Thyroid gland (tissue), 4 donors: ENCODE results near the gene KIAA1755. TPM values are rescaled to one million over a fixed set of nuclear protein-coding genes. Genes with fewer than 3 reads are reported as not detected.
A peak's percentile ranks its signal among the peaks of the same experiment; 100 is the strongest.

Experiments
- DNase-seq, 2 donors: peaks; one replicate each; pipeline ENCODE4 v3.0.0-alpha.2; 2019
- H3K27ac ChIP-seq, 3 donors: fragments of 200-600 bp; sonication (generic); 1 replicate in 2 of 3; 2 replicates in 1 of 3; pipeline ENCODE4 v1.5.1; 2016 to 2019; ENCODE audit warnings: mild to moderate bottlenecking in 1 of 3, moderate library complexity in 1 of 3
- H3K27me3 ChIP-seq: fragments of 200-600 bp; sonication (generic); one replicate; pipeline ENCODE4 v1.5.1; 2019
- H3K36me3 ChIP-seq, 2 donors: fragments of 200-600 bp; sonication (generic); one replicate each; pipeline ENCODE4 v1.5.1; 2016 to 2019
- H3K4me1 ChIP-seq, 2 donors: fragments of 200-600 bp; sonication (generic); one replicate each; pipeline ENCODE4 v1.5.1; 2017 to 2019
- H3K4me3 ChIP-seq, 3 donors: fragments of 200-600 bp; sonication (generic); replicated peaks in 1 of 3; 1 replicate in 2 of 3; 2 replicates in 1 of 3; pipeline ENCODE4 v1.5.1; 2016; ENCODE audit warnings: mild to moderate bottlenecking in 1 of 3
- H3K9me3 ChIP-seq: fragments of 200-600 bp; sonication (generic); one replicate; pipeline ENCODE4 v1.5.1; 2017
- CTCF ChIP-seq, 6 experiments: fragments of 200-600 bp in 3 of 6; fragments of 450-650 bp in 3 of 6; sonication (generic) in 3 of 6; IDR thresholded peaks; one replicate each; pipeline ENCODE4 v1.5.1; 2016 to 2019; ENCODE audit warnings: antibody characterized with exemption in 6 of 6, mild to moderate bottlenecking in 2 of 6, inconsistent platforms in 1 of 6, moderate library complexity in 1 of 6
- POLR2A ChIP-seq, 2 donors: fragments of 450-650 bp; IDR thresholded peaks; one replicate each; pipeline ENCODE4 v1.6.1; 2017; ENCODE audit warnings: antibody characterized with exemption in 2 of 2, mild to moderate bottlenecking in 2 of 2, moderate library complexity in 1 of 2
- WGBS, 2 donors: methylation state at CpG; one replicate each; pipeline ENCODE4 v1.1.5; 2017; 5-methylcytosine and 5-hydroxymethylcytosine counted together
- intact Hi-C: fragments of 100-400 bp; cut with DNase I; formaldehyde crosslinking; loops from one replicate; pipeline ENCODE4 v1.15.1; 2023
- total RNA-seq, 4 donors: library from RNA; depleted of rRNA; stranded (reverse); fragments of >200 nt; gene quantifications; one replicate each; pipeline ENCODE4 v1.2.3, GENCODE V29; 2016

The KIAA1755 gene
- total RNA-seq, 4 donors from 2014 or later = 1.0 to 5.5 (median 1.7) TPM

GRCh38 chr20:38199501-38200390, 60.8 kb downstream of the KIAA1755 start:
- intact Hi-C loops = no loop called here
- Histone ChIP-seq H3K36me3 (no peaks in the 10 kb centered on the region), H3K4me1 (peaks cover 0 to 4% of the 10 kb centered on the region in 2 donors), H3K27ac (no peak overlapping the region), H3K27me3 (no peaks in the 10 kb centered on the region), H3K4me3 (no peak overlapping the region), H3K9me3 (no peaks in the 10 kb centered on the region)
- TF ChIP-seq CTCF (IDR thresholded peaks at IDR 0.05) (no peak), POLR2A (IDR thresholded peaks at IDR 0.05) (no peak)
- no peak for DNase-seq
- WGBS, 2 donors = 82 to 85% methylated on average over 14 of the region's 14 CpGs

DNA sequence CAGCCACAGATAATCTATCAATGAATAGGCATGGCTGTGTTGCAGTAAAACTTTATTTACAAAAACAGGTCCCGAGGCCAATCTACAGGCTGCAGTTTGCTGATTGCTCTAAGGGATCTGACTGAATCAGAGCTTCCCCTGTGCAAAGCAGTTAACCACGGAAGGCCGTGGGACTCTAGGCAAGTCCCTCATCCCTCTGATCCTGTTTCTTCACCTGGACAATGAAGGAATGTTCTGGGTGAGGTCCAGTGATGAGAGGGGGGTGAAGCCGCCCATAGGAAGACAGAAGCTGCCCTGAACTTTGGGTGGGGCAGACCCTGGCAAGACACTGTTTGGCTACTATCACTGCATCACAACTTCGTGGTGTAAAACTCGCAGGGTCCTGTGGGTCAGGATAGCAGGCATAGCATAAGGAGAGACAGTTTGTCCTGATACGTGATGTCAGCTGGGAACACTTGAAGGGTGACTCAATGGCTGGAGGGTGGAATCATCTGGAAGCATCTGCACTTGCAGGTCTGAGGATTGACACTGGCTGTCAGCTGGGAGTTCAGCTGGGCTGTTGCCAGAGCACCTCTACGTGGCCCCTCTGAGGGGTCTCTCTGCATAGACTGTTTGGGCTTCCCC, 62.2 kb downstream of the KIAA1755 start:
- no peak for DNase-seq
- H3K27ac ChIP-seq = no peak overlapping the region
- TF ChIP-seq POLR2A (IDR thresholded peaks at IDR 0.05) = no peak
- TF ChIP-seq CTCF (IDR thresholded peaks at IDR 0.05) = no peak
- H3K4me3 ChIP-seq = no peak overlapping the region
- no peaks in the 10 kb centered on the region for H3K27me3 ChIP-seq
- H3K9me3 ChIP-seq = no peaks in the 10 kb centered on the region
- H3K4me1 ChIP-seq = peaks cover 0 to 4% of the 10 kb centered on the region in 2 donors
- whole genome bisulfite sequencing, 2 donors = 79 to 87% methylated on average over 7 to 8 of the region's 8 CpGs
- intact Hi-C loops = no loop called here
- no peaks in the 10 kb centered on the region for H3K36me3 ChIP-seq

DNA sequence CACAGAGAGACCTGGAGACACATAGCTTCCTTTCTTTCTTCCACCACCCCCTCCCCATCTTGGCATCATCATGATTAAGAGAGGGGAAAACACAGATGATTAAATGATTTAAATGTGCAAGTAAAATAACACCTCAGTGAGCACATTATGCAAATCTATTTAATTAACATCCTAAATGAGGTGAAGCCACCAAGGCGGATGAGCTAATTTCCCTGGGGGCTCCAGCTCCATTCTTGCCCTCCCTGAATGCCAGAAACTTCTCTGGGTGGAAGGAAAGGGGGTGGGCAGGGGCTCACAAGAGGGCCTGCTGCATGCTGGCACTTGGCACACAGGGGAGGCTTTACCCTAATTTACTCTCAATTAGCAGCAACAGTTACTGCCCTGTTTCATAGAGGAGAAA, 62.9 kb downstream of the KIAA1755 start:
- Histone ChIP-seq H3K27ac (no peak overlapping the region), H3K4me1 (peaks cover 0 to 4% of the 10 kb centered on the region in 2 donors), H3K27me3 (no peaks in the 10 kb centered on the region), H3K36me3 (no peaks in the 10 kb centered on the region), H3K4me3 (no peak overlapping the region), H3K9me3 (no peaks in the 10 kb centered on the region)
- no peak for DNase-seq
- WGBS, 2 donors = 74 to 78% methylated on average over 1 of the region's 1 CpG
- TF ChIP-seq POLR2A (IDR thresholded peaks at IDR 0.05) (no peak), CTCF (IDR thresholded peaks at IDR 0.05) (no peak)
- intact Hi-C loops = no loop called here

GRCh38 chr20:38197217-38197616, 63.3 kb downstream of the KIAA1755 start:
- intact Hi-C loops = no loop called here
- H3K36me3 ChIP-seq = no peaks in the 10 kb centered on the region
- no peak for TF ChIP-seq POLR2A (IDR thresholded peaks at IDR 0.05)
- no peak for TF ChIP-seq CTCF (IDR thresholded peaks at IDR 0.05)
- no peaks in the 10 kb centered on the region for H3K9me3 ChIP-seq
- whole genome bisulfite sequencing, 2 donors = 77 to 79% methylated on average over 5 of the region's 5 CpGs
- no peaks in the 10 kb centered on the region for H3K27me3 ChIP-seq
- peaks cover 0 to 4% of the 10 kb centered on the region in 2 donors for H3K4me1 ChIP-seq
- no peak for DNase-seq
- no peak overlapping the region for H3K27ac ChIP-seq
- H3K4me3 ChIP-seq = no peak overlapping the region

GRCh38 chr20:38196592-38196991, 63.9 kb downstream of the KIAA1755 start:
- intact Hi-C loops = no loop called here
- no peak overlapping the region for H3K27ac ChIP-seq
- H3K9me3 ChIP-seq = no peaks in the 10 kb centered on the region
- H3K27me3 ChIP-seq = no peaks in the 10 kb centered on the region
- no peak overlapping the region for H3K4me3 ChIP-seq
- no peak for TF ChIP-seq CTCF (IDR thresholded peaks at IDR 0.05)
- no peak for TF ChIP-seq POLR2A (IDR thresholded peaks at IDR 0.05)
- WGBS, 2 donors = 53 to 61% methylated on average over 4 to 5 of the region's 5 CpGs
- H3K36me3 ChIP-seq = no peaks in the 10 kb centered on the region
- H3K4me1 ChIP-seq = peaks cover 0 to 4% of the 10 kb centered on the region in 2 donors
- peak; percentile 26 to 35 for DNase-seq
